ENCODE measurements around the gene ASB16. TPM values are rescaled to one million over a fixed set of nuclear protein-coding genes. Genes with fewer than 3 reads are reported as not detected.
A peak's percentile ranks its signal among the peaks of the same experiment; 100 is the strongest.
"Not testable (repeated sequence)": the region's sequence is repeated elsewhere in the genome, so short reads cannot be mapped to it uniquely, and the experiment has no call there.

The ASB16 gene
- total RNA-seq, 1 experiment from 2014 or later = 0.37 TPM

- 0 out of 2 replicates have a peak, but pooled peaks have one; percentile 34 for TF ChIP-seq SIN3A (IDR thresholded peaks at IDR 0.05; ENCODE audit: low read depth)
- no peak for TF ChIP-seq YY1 (IDR thresholded peaks at IDR 0.05; ENCODE audit: extremely low read depth, insufficient replicate concordance, low read depth, low read length)
- no peak for TF ChIP-seq RAD21 (IDR thresholded peaks at IDR 0.05; ENCODE audit: low read depth)
- 0 out of 2 replicates have a peak, but pooled peaks have one; percentile 29 for TF ChIP-seq CBX3 (IDR thresholded peaks at IDR 0.05; ENCODE audit: low read depth)
- TF ChIP-seq CTCF (IDR thresholded peaks at IDR 0.05 in 2 of 3, conservative IDR thresholded peaks at IDR 0.05 in 1 of 3; ENCODE audit: borderline replicate concordance in 1 of 3, insufficient read depth in 1 of 3, low read depth in 2 of 3, low read length in 2 of 3) = no peak
- TF ChIP-seq POLR2A (IDR thresholded peaks at IDR 0.05; ENCODE audit: borderline replicate concordance, extremely low read depth, insufficient read depth, insufficient read length) = peak; percentile 37
- peak; percentile 91 for TF ChIP-seq SP1 (IDR thresholded peaks at IDR 0.05; ENCODE audit: low read depth)
- TF ChIP-seq FOSL1 (IDR thresholded peaks at IDR 0.05; ENCODE audit: low read depth) = peak; percentile 97
- TF ChIP-seq TCF7L2 (IDR thresholded peaks at IDR 0.05; ENCODE audit: borderline replicate concordance, extremely low read depth, insufficient read depth, insufficient read length) = peak; percentile 13
- TF ChIP-seq POLR2AphosphoS5 (IDR thresholded peaks at IDR 0.05; ENCODE audit: low read depth, low read length) = peak; percentile 69
- TF ChIP-seq EZH2 (IDR thresholded peaks at IDR 0.05) = no peak
- TF ChIP-seq ZFX (IDR thresholded peaks at IDR 0.05) = no peak
- no peak for TF ChIP-seq CEBPB (IDR thresholded peaks at IDR 0.05; ENCODE audit: low read depth)
- no peak for TF ChIP-seq SRF (IDR thresholded peaks at IDR 0.05; ENCODE audit: low read depth)
- peak; percentile 96 for TF ChIP-seq EGR1 (IDR thresholded peaks at IDR 0.05; ENCODE audit: low read depth)
Observed at GRCh38 chr17:44137891-44138709, 32.4 kb upstream of the ASB16 start (continued).

GRCh38 chr17:44143921-44144320 lies 26.6 kb upstream of the ASB16 start:
- H2AFZ ChIP-seq (ENCODE audit: low read depth, low read length, poor library complexity, severe bottlenecking); CTCF ChIA-PET; RAD21 ChIA-PET (ENCODE audit: low non-redundant PET in 1 of 2, low total read pairs in 2 of 2, uncharacterized antibody in 2 of 2, unreplicated experiment in 2 of 2); H3K9me3 ChIP-seq (ENCODE audit: control insufficient read depth in 1 of 2, insufficient read depth in 1 of 2, low read depth in 1 of 2, low read length in 2 of 2); H3K27ac ChIP-seq (ENCODE audit: low read depth, low read length); intact Hi-C loops (cut with micrococcal nuclease); BruUV-seq (replicated peaks); H3K9me2 ChIP-seq (ENCODE audit: insufficient read depth); H3K27me3 ChIP-seq (ENCODE audit: insufficient read depth, low read length); H4K20me1 ChIP-seq (ENCODE audit: insufficient read depth); ATAC-seq; H3K9ac ChIP-seq (ENCODE audit: low read length); DNase-seq (ENCODE audit: low read depth, low spot score): not testable (repeated sequence)
- H3K4me1 ChIP-seq (ENCODE audit: control insufficient read depth in 1 of 2, insufficient read depth in 2 of 2, low read length in 2 of 2) = peaks cover 16 to 39% of the 10 kb centered on the region in 2 experiments
- H3K4me3 ChIP-seq (replicated peaks in 1 of 2; ENCODE audit: low read depth in 1 of 2, low read length in 2 of 2) = 0 out of 4 replicates have a peak overlapping the region, but pooled peaks of 1 of the 2 experiments have one; percentile 4
- peaks cover 4 to 23% of the 10 kb centered on the region in 2 experiments; a peak in 3 of 4 replicates for H3K36me3 ChIP-seq (ENCODE audit: control insufficient read depth in 1 of 2, insufficient read depth in 2 of 2, low read length in 2 of 2)
- H3K79me2 ChIP-seq (ENCODE audit: insufficient read depth, low read length) = peaks cover 26% of the 10 kb centered on the region
- peak overlapping the region; percentile 95; the same call in 1 of the 2 replicates for H3K4me2 ChIP-seq (ENCODE audit: low read length)
- POLR2A ChIA-PET = interaction anchor here (0.7 kb wide), 1 partner anchor 10 kb away, joined by 3 read pairs; no protein-coding TSS in a partner anchor

Measured in HCT116 (cell line).